ENCODE results near the gene TMEM129.

GRCh38 chr4:1756079-1756478, 35.0 kb upstream of the TMEM129 start:
- no peak for TF ChIP-seq GATA2 (IDR thresholded peaks at IDR 0.05; ENCODE audit: low read depth, low read length)
- TF ChIP-seq GATA3 (IDR thresholded peaks at IDR 0.05; ENCODE audit: low read depth, low read length): no peak

Data from SH-SY5Y (cell line).